MM.1S (cell line): ENCODE results near the gene NELL1.

ENCODE experiments used
- DNase-seq: peaks from one replicate; pipeline ENCODE4 v3.0.0-alpha.2; 2015
- H2AFZ ChIP-seq: fragments of 300-600 bp; sonication (generic); 2 replicates; pipeline ENCODE4 v1.6.0; 2016; ENCODE audit warnings: antibody characterized with exemption, low read length
- H3F3A ChIP-seq: fragments of 300-600 bp; sonication (generic); 2 replicates; pipeline ENCODE4 v1.6.1; 2016; ENCODE audit warnings: mild to moderate bottlenecking, antibody characterized with exemption, low read length, moderate library complexity, mixed read lengths; ENCODE audit not compliant: insufficient read depth
- H3K27ac ChIP-seq: fragments of 300-600 bp; sonication (generic); 2 replicates; pipeline ENCODE4 v1.5.1; 2016; ENCODE audit warnings: mild to moderate bottlenecking, low read length
- H3K27me3 ChIP-seq: fragments of 300-600 bp; sonication (generic); replicated peaks from 2 replicates; pipeline ENCODE4 v1.6.0; 2016; ENCODE audit warnings: low read length; ENCODE audit not compliant: insufficient read depth
- H3K36me3 ChIP-seq: fragments of 300-600 bp; sonication (generic); replicated peaks from 2 replicates; pipeline ENCODE4 v1.6.1; 2016; ENCODE audit warnings: mild to moderate bottlenecking, low read length, mixed read lengths; ENCODE audit not compliant: insufficient read depth
- H3K4me1 ChIP-seq: fragments of 300-600 bp; sonication (generic); 2 replicates; pipeline ENCODE4 v1.6.1; 2016; ENCODE audit warnings: low read length, mixed read lengths
- H3K4me2 ChIP-seq: fragments of 300-600 bp; sonication (generic); 2 replicates; pipeline ENCODE4 v1.6.0; 2016; ENCODE audit warnings: low read depth, low read length
- H3K4me3 ChIP-seq: fragments of 300-600 bp; sonication (generic); 2 replicates; pipeline ENCODE4 v1.5.1; 2016; ENCODE audit warnings: low read length, mixed read lengths
- H3K79me2 ChIP-seq: fragments of 300-600 bp; sonication (generic); 2 replicates; pipeline ENCODE4 v1.6.1; 2016; ENCODE audit warnings: mixed run types, low read length, mixed read lengths
- H3K9ac ChIP-seq: fragments of 300-600 bp; sonication (generic); 2 replicates; pipeline ENCODE4 v1.6.1; 2016; ENCODE audit warnings: low read length, mixed read lengths
- H3K9me2 ChIP-seq: fragments of 300-600 bp; sonication (generic); replicated peaks from 2 replicates; pipeline ENCODE4 v1.6.1; 2016; ENCODE audit warnings: mild to moderate bottlenecking, low read length, mixed read lengths; ENCODE audit not compliant: insufficient read depth
- H3K9me3 ChIP-seq: fragments of 300-600 bp; sonication (generic); replicated peaks from 2 replicates; pipeline ENCODE4 v1.6.1; 2016; ENCODE audit warnings: mild to moderate bottlenecking, low read length, mixed read lengths; ENCODE audit not compliant: insufficient read depth
- H4K20me1 ChIP-seq: fragments of 300-600 bp; sonication (generic); 2 replicates; pipeline ENCODE4 v1.6.1; 2016; ENCODE audit warnings: mild to moderate bottlenecking, low read length, moderate library complexity, mixed read lengths; ENCODE audit not compliant: insufficient read depth
- CTCF ChIP-seq: fragments of 300-600 bp; sonication (generic); IDR thresholded peaks from 2 replicates; pipeline ENCODE4 v1.5.1; 2016; ENCODE audit warnings: antibody characterized with exemption, low read length, mixed read lengths
- EZH2 ChIP-seq: fragments of 300-600 bp; sonication (generic); optimal IDR thresholded peaks from 2 replicates; pipeline ENCODE3; 2017; ENCODE audit warnings: low read depth, mild to moderate bottlenecking, antibody characterized with exemption, low read length, mixed read lengths
- EZH2phosphoT487 ChIP-seq: fragments of 300-600 bp; sonication (generic); IDR thresholded peaks from 2 replicates; pipeline ENCODE4 v1.6.1; 2018; ENCODE audit warnings: antibody characterized with exemption, low read length

NELL1 gene

GRCh38 chr11:21132146-21132720 lies 462.8 kb downstream of the NELL1 start:
- Histone ChIP-seq H3K9me2 (no peaks in the 10 kb centered on the region), H3K79me2 (no peaks in the 10 kb centered on the region), H3K27me3 (no peaks in the 10 kb centered on the region), H2AFZ (no peak overlapping the region), H3K27ac (no peak overlapping the region), H4K20me1 (no peaks in the 10 kb centered on the region), H3K4me1 (no peaks in the 10 kb centered on the region), H3K36me3 (no peaks in the 10 kb centered on the region), H3K9ac (no peak overlapping the region), H3K4me3 (no peak overlapping the region), H3F3A (no peaks in the 10 kb centered on the region), H3K4me2 (no peak overlapping the region), H3K9me3 (no peaks in the 10 kb centered on the region)
- TF ChIP-seq EZH2 (no peak), EZH2phosphoT487 (no peak), CTCF (no peak)
- DNase-seq = no peak

GRCh38 chr11:21133244-21133643 lies 463.9 kb downstream of the NELL1 start:
- no peaks in the 10 kb centered on the region for H3K9me2 ChIP-seq
- no peaks in the 10 kb centered on the region for H3K27me3 ChIP-seq
- H3K36me3 ChIP-seq = no peaks in the 10 kb centered on the region
- no peak overlapping the region for H3K4me2 ChIP-seq
- H3K9me3 ChIP-seq = no peaks in the 10 kb centered on the region
- no peak for TF ChIP-seq EZH2phosphoT487
- no peak for TF ChIP-seq CTCF
- TF ChIP-seq EZH2 = no peak
- H2AFZ ChIP-seq = no peak overlapping the region
- H3K9ac ChIP-seq = no peak overlapping the region
- H3F3A ChIP-seq = no peaks in the 10 kb centered on the region
- H3K4me3 ChIP-seq = no peak overlapping the region
- DNase-seq = no peak
- H3K79me2 ChIP-seq = no peaks in the 10 kb centered on the region
- H3K4me1 ChIP-seq = no peaks in the 10 kb centered on the region
- H4K20me1 ChIP-seq = no peaks in the 10 kb centered on the region
- H3K27ac ChIP-seq = no peak overlapping the region

- H3F3A ChIP-seq = no peaks in the 10 kb centered on the region
Measured at GRCh38 chr11:21133722-21134121, 464.3 kb downstream of the NELL1 start.

More at GRCh38 chr11:21133722-21134121, 464.3 kb downstream of the NELL1 start:
- no peak overlapping the region for H3K4me3 ChIP-seq
- H3K4me2 ChIP-seq = no peak overlapping the region
- H3K4me1 ChIP-seq = no peaks in the 10 kb centered on the region
- H3K79me2 ChIP-seq = no peaks in the 10 kb centered on the region
- H3K36me3 ChIP-seq = no peaks in the 10 kb centered on the region
- H3K27ac ChIP-seq = no peak overlapping the region
- DNase-seq = no peak
- no peaks in the 10 kb centered on the region for H3K9me2 ChIP-seq
- H3K27me3 ChIP-seq = no peaks in the 10 kb centered on the region
- no peak for TF ChIP-seq EZH2phosphoT487
- no peak for TF ChIP-seq CTCF
- no peak for TF ChIP-seq EZH2
- no peak overlapping the region for H2AFZ ChIP-seq
- no peak overlapping the region for H3K9ac ChIP-seq
- no peaks in the 10 kb centered on the region for H4K20me1 ChIP-seq
- no peaks in the 10 kb centered on the region for H3K9me3 ChIP-seq
